Trophoblast cell (in vitro differentiated cells and primary cell): ENCODE measurements around the gene LOXL1.

Experiments
- DNase-seq, 2 donors: peaks; one replicate each; pipeline ENCODE4 v3.0.0-alpha.2; 2016
- H2AFZ ChIP-seq: 2 replicates; pipeline ENCODE4 v1.6.1; 2013; ENCODE audit warnings: low read length, moderate library complexity, mild to moderate bottlenecking; ENCODE audit not compliant: insufficient read depth, poor library complexity
- H2AK5ac ChIP-seq: 2 replicates; pipeline ENCODE4 v1.6.1; 2013; ENCODE audit warnings: mild to moderate bottlenecking, low read length
- H2BK120ac ChIP-seq: 2 replicates; pipeline ENCODE4 v1.6.1; 2013; ENCODE audit warnings: low read length, mild to moderate bottlenecking, moderate library complexity; ENCODE audit not compliant: insufficient read depth, poor library complexity
- H2BK12ac ChIP-seq: 2 replicates; pipeline ENCODE4 v1.6.1; 2013; ENCODE audit warnings: mild to moderate bottlenecking, low read length, moderate library complexity
- H2BK5ac ChIP-seq: 2 replicates; pipeline ENCODE4 v1.6.1; 2013; ENCODE audit warnings: low read length, low read depth, moderate library complexity, mild to moderate bottlenecking; ENCODE audit not compliant: poor library complexity
- H3K14ac ChIP-seq: 2 replicates; pipeline ENCODE4 v1.6.1; 2013; ENCODE audit warnings: mild to moderate bottlenecking, low read length
- H3K18ac ChIP-seq: 2 replicates; pipeline ENCODE4 v1.6.1; 2013; ENCODE audit warnings: mild to moderate bottlenecking, low read length
- H3K23ac ChIP-seq: 2 replicates; pipeline ENCODE4 v1.6.1; 2013; ENCODE audit warnings: low read length
- H3K27ac ChIP-seq: 2 replicates; pipeline ENCODE4 v1.5.1; 2013; ENCODE audit warnings: low read depth, mild to moderate bottlenecking, inconsistent platforms, low read length, moderate library complexity
- H3K27me3 ChIP-seq: 2 replicates; pipeline ENCODE4 v1.6.1; 2013; ENCODE audit warnings: inconsistent platforms, mild to moderate bottlenecking, low read length, moderate library complexity; ENCODE audit not compliant: insufficient read depth
- H3K36me3 ChIP-seq, 2 experiments: 1 replicate in 1 of 2; 2 replicates in 1 of 2; pipeline ENCODE4 v1.6.1; 2013; ENCODE audit warnings: low read length in 2 of 2, mild to moderate bottlenecking in 2 of 2, moderate library complexity in 1 of 2; ENCODE audit not compliant: insufficient read depth in 2 of 2, control insufficient read depth in 1 of 2
- H3K4ac ChIP-seq: 2 replicates; pipeline ENCODE4 v1.6.1; 2013; ENCODE audit warnings: low read depth, mild to moderate bottlenecking, low read length, moderate library complexity
- H3K4me1 ChIP-seq, 2 experiments: 1 replicate in 1 of 2; 2 replicates in 1 of 2; pipeline ENCODE4 v1.6.1; 2013; ENCODE audit warnings: low read length in 2 of 2, mild to moderate bottlenecking in 2 of 2, moderate library complexity in 1 of 2; ENCODE audit not compliant: insufficient read depth in 2 of 2, control insufficient read depth in 1 of 2
- H3K4me2 ChIP-seq: 2 replicates; pipeline ENCODE4 v1.6.1; 2013; ENCODE audit warnings: inconsistent platforms, mild to moderate bottlenecking, low read length, moderate library complexity
- H3K4me3 ChIP-seq: 2 replicates; pipeline ENCODE4 v1.5.1; 2013; ENCODE audit warnings: mild to moderate bottlenecking, low read depth, low read length, inconsistent platforms
- H3K79me1 ChIP-seq: one replicate; pipeline ENCODE4 v1.6.1; 2013; ENCODE audit warnings: low read length
- H3K79me2 ChIP-seq: 2 replicates; pipeline ENCODE4 v1.6.1; 2013; ENCODE audit warnings: low read length, mild to moderate bottlenecking; ENCODE audit not compliant: control insufficient read depth, insufficient read depth, poor library complexity
- H3K9ac ChIP-seq: 2 replicates; pipeline ENCODE4 v1.6.1; 2013; ENCODE audit warnings: mild to moderate bottlenecking, low read length
- H3K9me3 ChIP-seq: 2 replicates; pipeline ENCODE4 v1.6.1; 2013; ENCODE audit warnings: low read depth, mild to moderate bottlenecking, control low read depth, inconsistent platforms, low read length; ENCODE audit not compliant: insufficient read depth
- H4K12ac ChIP-seq: 2 replicates; pipeline ENCODE4 v1.6.1; 2013; ENCODE audit warnings: low read depth, mild to moderate bottlenecking, low read length, moderate library complexity
- H4K8ac ChIP-seq: 2 replicates; pipeline ENCODE4 v1.6.1; 2013; ENCODE audit warnings: low read depth, mild to moderate bottlenecking, low read length, moderate library complexity
- H4K91ac ChIP-seq: one replicate; pipeline ENCODE4 v1.6.1; 2013; ENCODE audit warnings: low read depth, mild to moderate bottlenecking, low read length, moderate library complexity
- WGBS: extraction: QIAGEN DNeasy Blood & Tissue Kit; methylation state at CpG from one replicate; pipeline ENCODE4 v1.1.7; 2013; ENCODE audit warnings: missing lambda C conversion rate; ENCODE audit not compliant: insufficient read length, insufficient coverage; ENCODE audit errors: extremely low coverage; 5-methylcytosine and 5-hydroxymethylcytosine counted together

LOXL1 gene

DNA sequence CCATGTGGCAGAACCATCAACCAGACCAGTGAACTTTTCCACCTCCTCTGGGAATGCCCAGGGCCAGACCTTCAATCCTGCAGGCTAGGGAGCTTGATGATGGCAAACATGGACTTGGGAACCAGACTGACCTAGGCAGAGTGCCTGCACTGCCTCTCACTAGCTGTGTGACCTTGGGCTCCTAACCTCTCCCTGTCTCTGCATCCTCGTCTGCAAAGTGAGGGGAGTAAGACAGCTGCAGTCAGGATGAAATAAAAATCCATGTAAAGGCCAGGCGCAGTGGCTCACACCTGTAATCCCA lies 17.5 kb upstream of the LOXL1 start:
- no peak overlapping the region for H3K23ac ChIP-seq
- H3K79me2 ChIP-seq, result no peaks in the 10 kb centered on the region
- no peak for DNase-seq
- no peaks in the 10 kb centered on the region for H3K9me3 ChIP-seq
- H3K4me3 ChIP-seq, result no peak overlapping the region
- no peak overlapping the region for H2BK120ac ChIP-seq
- H4K91ac ChIP-seq, result no peak overlapping the region
- no peak overlapping the region for H4K8ac ChIP-seq
- H2AFZ ChIP-seq, result no peak overlapping the region
- H3K4me1 ChIP-seq, result no peaks in the 10 kb centered on the region
- no peak overlapping the region for H3K18ac ChIP-seq
- H3K27me3 ChIP-seq, result no peaks in the 10 kb centered on the region
- H4K12ac ChIP-seq, result no peak overlapping the region
- WGBS, result no CpG with 5 or more reads among the region's 2 CpGs
- no peak overlapping the region for H3K14ac ChIP-seq
- no peaks in the 10 kb centered on the region for H3K36me3 ChIP-seq
- H3K4ac ChIP-seq, result no peak overlapping the region
- no peak overlapping the region for H2AK5ac ChIP-seq
- H3K27ac ChIP-seq, result no peak overlapping the region
- H2BK12ac ChIP-seq, result no peak overlapping the region
- no peak overlapping the region for H3K9ac ChIP-seq
- no peaks in the 10 kb centered on the region for H3K79me1 ChIP-seq
- no peak overlapping the region for H2BK5ac ChIP-seq
- no peak overlapping the region for H3K4me2 ChIP-seq

DNA sequence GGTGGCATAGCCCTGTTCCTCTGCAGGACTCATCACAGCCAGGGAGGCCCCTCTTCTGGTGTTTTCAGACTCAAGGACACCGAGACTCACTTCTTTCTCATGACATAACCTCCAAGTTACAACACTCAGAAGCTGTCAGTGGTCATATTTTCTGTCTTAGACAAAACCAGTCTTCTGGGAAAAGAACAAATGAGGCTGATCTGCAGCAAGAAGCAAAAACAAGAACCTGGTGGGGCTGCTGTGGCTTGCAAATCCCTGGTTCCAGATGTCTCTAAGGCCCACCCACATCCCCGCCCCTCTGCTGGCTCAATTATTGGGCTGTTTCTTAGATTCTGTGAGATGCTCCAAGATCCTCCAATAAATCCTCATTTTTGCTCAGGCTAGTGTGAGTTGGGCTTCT lies 16.6 kb upstream of the LOXL1 start:
- WGBS, result no CpG with 5 or more reads among the region's 2 CpGs
- no peak for DNase-seq

DNA sequence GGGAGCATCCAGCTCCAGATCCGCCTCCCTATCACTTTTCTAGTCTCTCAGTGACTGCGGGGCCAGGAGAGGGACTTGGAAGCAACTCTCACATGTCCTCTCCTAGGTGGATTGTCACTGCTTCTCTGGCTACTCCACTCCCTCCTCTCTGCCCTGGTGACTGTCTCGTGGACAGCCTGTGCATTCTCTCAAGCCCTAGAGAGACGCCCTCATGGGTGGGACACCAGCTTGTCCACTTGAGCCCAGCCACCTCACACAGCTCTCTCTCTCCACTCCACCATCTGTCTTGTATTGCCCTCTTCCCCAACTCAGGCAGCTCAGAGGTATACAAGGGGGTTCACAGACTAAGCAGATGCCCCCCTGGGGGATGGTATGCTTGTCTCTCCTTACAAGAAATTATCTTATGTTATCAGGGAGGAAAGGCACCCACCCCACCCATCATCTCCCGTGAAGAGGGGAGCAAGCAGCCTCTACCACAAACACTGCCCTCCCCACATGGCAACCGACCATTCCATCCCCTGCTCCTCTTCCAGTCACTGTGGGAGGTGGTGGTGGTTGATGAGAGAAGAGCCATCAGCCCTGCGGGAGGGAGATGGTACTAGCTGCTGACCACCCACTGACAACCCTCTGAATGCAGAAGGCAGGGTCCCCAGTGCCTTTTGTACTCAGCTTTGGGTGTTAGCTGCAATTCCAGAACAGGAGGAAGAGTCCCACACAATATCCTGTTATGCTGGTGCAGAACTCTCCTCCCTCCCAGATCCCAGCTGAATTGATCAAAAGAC lies 15.5 kb upstream of the LOXL1 start:
- H3K4me2 ChIP-seq, result no peak overlapping the region
- no peak overlapping the region for H2BK120ac ChIP-seq
- DNase-seq, result no peak
- no peak overlapping the region for H4K8ac ChIP-seq
- no peak overlapping the region for H3K18ac ChIP-seq
- H3K27me3 ChIP-seq, result no peaks in the 10 kb centered on the region
- H3K23ac ChIP-seq, result no peak overlapping the region
- H3K14ac ChIP-seq, result no peak overlapping the region
- H3K9me3 ChIP-seq, result no peaks in the 10 kb centered on the region
- no peak overlapping the region for H4K12ac ChIP-seq
- no peak overlapping the region for H4K91ac ChIP-seq
- WGBS, result no CpG with 5 or more reads among the region's 7 CpGs
- no peak overlapping the region for H2AK5ac ChIP-seq
- H2BK5ac ChIP-seq, result no peak overlapping the region
- H3K79me1 ChIP-seq, result no peaks in the 10 kb centered on the region
- no peak overlapping the region for H2AFZ ChIP-seq
- no peaks in the 10 kb centered on the region for H3K79me2 ChIP-seq
- no peaks in the 10 kb centered on the region for H3K4me1 ChIP-seq
- no peak overlapping the region for H3K4ac ChIP-seq
- no peak overlapping the region for H3K27ac ChIP-seq
- H3K4me3 ChIP-seq, result no peak overlapping the region
- H2BK12ac ChIP-seq, result no peak overlapping the region
- no peak overlapping the region for H3K9ac ChIP-seq
- no peaks in the 10 kb centered on the region for H3K36me3 ChIP-seq

More for the DNA sequence above, 16.6 kb upstream of the LOXL1 start:
- Histone ChIP-seq H3K27me3 (no peaks in the 10 kb centered on the region), H3K4me3 (no peak overlapping the region), H3K4me1 (no peaks in the 10 kb centered on the region), H2BK5ac (no peak overlapping the region), H3K79me2 (no peaks in the 10 kb centered on the region), H3K79me1 (no peaks in the 10 kb centered on the region), H4K91ac (no peak overlapping the region), H3K18ac (no peak overlapping the region), H3K23ac (no peak overlapping the region), H4K8ac (no peak overlapping the region), H3K4me2 (no peak overlapping the region), H3K9me3 (no peaks in the 10 kb centered on the region), H2BK120ac (no peak overlapping the region), H2AK5ac (no peak overlapping the region), H3K14ac (no peak overlapping the region), H3K27ac (no peak overlapping the region), H3K9ac (no peak overlapping the region), H3K4ac (no peak overlapping the region), H2AFZ (no peak overlapping the region), H2BK12ac (no peak overlapping the region), H3K36me3 (no peaks in the 10 kb centered on the region), H4K12ac (no peak overlapping the region)

DNA sequence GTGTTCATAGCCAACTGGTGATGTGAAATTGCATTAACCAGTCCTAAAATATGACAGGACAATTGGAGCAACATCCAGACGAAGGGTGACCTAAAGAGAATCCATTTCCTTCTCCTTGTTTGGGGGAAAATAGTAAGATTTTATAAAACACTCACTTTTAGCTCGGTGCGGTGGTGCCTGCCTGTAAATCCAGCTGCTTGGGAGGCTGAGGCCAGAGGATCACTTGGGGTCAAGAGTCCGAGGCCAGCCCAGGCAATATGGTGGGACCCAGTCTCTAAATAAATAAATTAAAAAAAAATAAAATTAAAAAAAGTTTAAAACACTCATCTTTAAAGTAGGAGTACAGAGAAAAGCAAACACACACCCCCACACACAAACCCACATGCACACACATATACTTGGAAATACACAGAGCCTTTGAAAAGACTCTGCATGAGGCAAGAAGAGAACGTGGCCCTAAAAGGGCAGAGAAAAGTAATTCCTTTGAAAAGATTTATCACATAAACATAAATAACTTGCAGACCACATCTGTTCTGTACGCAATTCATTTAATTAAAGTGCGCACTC lies 14.1 kb upstream of the LOXL1 start:
- DNase-seq, result no peak
- H2AFZ ChIP-seq, result no peak overlapping the region
- no peak overlapping the region for H3K9ac ChIP-seq
- no peak overlapping the region for H4K8ac ChIP-seq
- no peak overlapping the region for H2BK5ac ChIP-seq
- no peak overlapping the region for H3K27ac ChIP-seq
- no peaks in the 10 kb centered on the region for H3K79me2 ChIP-seq
- peaks cover 2% of the 10 kb centered on the region for H3K9me3 ChIP-seq
- H4K91ac ChIP-seq, result no peak overlapping the region
- no peak overlapping the region for H3K14ac ChIP-seq
- no CpG with 5 or more reads among the region's 7 CpGs for WGBS
- H2AK5ac ChIP-seq, result no peak overlapping the region
- no peak overlapping the region for H3K4me2 ChIP-seq
- no peak overlapping the region for H3K23ac ChIP-seq
- no peak overlapping the region for H2BK12ac ChIP-seq
- H4K12ac ChIP-seq, result no peak overlapping the region
- no peaks in the 10 kb centered on the region for H3K79me1 ChIP-seq
- H3K4me1 ChIP-seq, result no peaks in the 10 kb centered on the region
- H3K36me3 ChIP-seq, result no peaks in the 10 kb centered on the region
- no peaks in the 10 kb centered on the region for H3K27me3 ChIP-seq
- no peak overlapping the region for H3K18ac ChIP-seq
- H3K4ac ChIP-seq, result no peak overlapping the region
- no peak overlapping the region for H3K4me3 ChIP-seq
- no peak overlapping the region for H2BK120ac ChIP-seq
